Tibial nerve (tissue), 4 donors: Measurements from ENCODE around the gene BRD3OS. TPM values are rescaled to one million over a fixed set of nuclear protein-coding genes. Genes with fewer than 3 reads are reported as not detected.
"Not testable (repeated sequence)": the region's sequence is repeated elsewhere in the genome, so short reads cannot be mapped to it uniquely, and the experiment has no call there.

Experiments used
- DNase-seq, 2 donors: peaks; one replicate each; pipeline ENCODE4 v3.0.0-alpha.2; 2019; ENCODE audit warnings: low spot score in 2 of 2
- H3K27ac ChIP-seq, 4 donors: fragments of 200-600 bp; sonication (generic) in 3 of 4; one replicate each; pipeline ENCODE4 v1.5.1; 2017 to 2019; ENCODE audit warnings: mild to moderate bottlenecking in 1 of 4
- H3K27me3 ChIP-seq, 2 donors: fragments of 200-600 bp; sonication (generic) in 1 of 2; one replicate each; pipeline versions ENCODE4 v1.5.1 to v1.6.0; 2017 to 2019
- H3K36me3 ChIP-seq, 3 donors: fragments of 200-600 bp; sonication (generic); one replicate each; pipeline ENCODE4 v1.5.1; 2018 to 2019
- H3K4me1 ChIP-seq, 4 donors: fragments of 200-600 bp; sonication (generic) in 3 of 4; one replicate each; pipeline ENCODE4 v1.5.1; 2017 to 2019
- H3K4me3 ChIP-seq, 4 donors: fragments of 200-600 bp; sonication (generic) in 3 of 4; one replicate each; pipeline ENCODE4 v1.5.1; 2017 to 2019; ENCODE audit warnings: mild to moderate bottlenecking in 1 of 4, moderate library complexity in 1 of 4
- H3K9me3 ChIP-seq, 4 donors: fragments of 200-600 bp; sonication (generic) in 3 of 4; one replicate each; pipeline ENCODE4 v1.5.1; 2017 to 2019
- EP300 ChIP-seq, 2 donors: sonication (generic); formaldehyde crosslinking; IDR thresholded peaks; one replicate each; pipeline ENCODE4 v1.6.1; 2017; ENCODE audit warnings: antibody characterized with exemption in 2 of 2, mild to moderate bottlenecking in 1 of 2
- POLR2A ChIP-seq, 2 donors: fragments of 450-650 bp; IDR thresholded peaks; one replicate each; pipeline ENCODE4 v1.6.1; 2017; ENCODE audit warnings: antibody characterized with exemption in 2 of 2, mild to moderate bottlenecking in 2 of 2, moderate library complexity in 2 of 2
- WGBS, 2 donors: methylation state at CpG; one replicate each; pipeline ENCODE4 v1.1.5; 2018; 5-methylcytosine and 5-hydroxymethylcytosine counted together
- total RNA-seq, 4 donors: library from RNA; depleted of rRNA; stranded (reverse); fragments of >200 nt; gene quantifications; one replicate each; pipeline ENCODE4 v1.1.0, GENCODE V29; 2016
- TF ChIP-seq, protein P1 (sequence below), 5 experiments: fragments of 200-600 bp in 3 of 5; fragments of 450-650 bp in 2 of 5; sonication (generic) in 3 of 5; IDR thresholded peaks; one replicate each; pipeline ENCODE4 v1.5.1; 2016 to 2019; ENCODE audit warnings: antibody characterized with exemption in 5 of 5, mild to moderate bottlenecking in 3 of 5, moderate library complexity in 2 of 5

BRD3OS gene
- total RNA-seq, 4 donors from 2014 or later, result 9.2 to 28.2 (median 13.7) TPM

DNA sequence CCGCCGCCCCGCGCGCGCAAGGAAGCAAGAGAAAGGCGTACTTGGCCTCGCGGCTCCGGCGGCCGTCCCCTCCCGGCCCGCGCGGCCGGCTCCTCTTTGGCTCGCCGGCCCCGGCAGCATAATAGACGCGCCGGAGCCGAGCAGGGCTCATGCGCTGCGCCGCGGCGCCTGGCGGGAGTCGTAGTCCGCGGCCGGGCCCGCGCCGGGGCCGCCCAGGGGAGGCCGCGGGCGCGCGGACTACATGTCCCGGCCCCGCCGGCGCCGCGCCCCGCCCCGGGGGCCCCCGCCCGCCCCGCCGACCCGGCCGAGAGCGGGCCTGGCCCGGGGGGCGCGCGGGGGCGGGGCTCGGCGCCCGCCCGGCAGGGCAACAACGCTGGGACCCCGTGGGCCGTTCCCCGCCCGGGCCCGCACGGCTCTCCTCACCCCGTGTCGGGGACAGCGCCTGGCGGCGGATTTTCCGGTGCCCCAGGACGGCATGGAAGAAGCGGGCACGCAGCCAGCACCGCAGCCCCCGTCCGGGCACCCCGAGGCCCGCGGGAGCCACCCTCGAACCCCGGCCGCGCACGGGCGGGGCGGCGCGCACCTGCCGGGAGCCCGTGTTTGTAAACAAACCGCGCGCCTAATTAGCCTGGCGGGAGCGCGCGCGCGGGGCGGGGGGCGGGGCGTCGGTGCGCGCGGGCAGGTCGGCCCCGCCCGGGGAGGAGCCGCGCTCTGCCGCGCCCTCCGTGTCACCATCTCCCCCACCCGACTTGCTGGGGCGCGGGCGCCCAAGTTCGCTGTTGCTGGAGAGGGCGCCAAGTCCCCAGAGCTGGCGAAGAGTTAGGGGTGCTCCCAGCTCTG lies 42.8 kb downstream of the BRD3OS start, which contains the start of gene BRD3:
BRD3 (minus strand) TSS at position 123 of the 840 bp plus-strand sequence. CDS start 14,549 bp downstream, outside the sequence.
- Histone ChIP-seq H3K4me3 (peak within 1 kb of the TSS; percentile 76 to 97 (median 88)), H3K4me1 (peaks cover 0 to 41% (median 30%) of the 10 kb centered on the region in 4 donors), H3K9me3 (no peaks in the 10 kb centered on the region), H3K36me3 (no peaks in the 10 kb centered on the region), H3K27ac (peak within 1 kb of the TSS; percentile 97 to 99 (median 98)), H3K27me3 (no peaks in the 10 kb centered on the region)
- 0 to 1% methylated on average over 31 to 56 of the region's 131 CpGs for WGBS, 2 donors
- peak; percentile 62 to 75 for DNase-seq
- TF ChIP-seq EP300 (IDR thresholded peaks at IDR 0.05) (peak in 1 of 2 donors; percentile 83), POLR2A (IDR thresholded peaks at IDR 0.05) (peak; percentile 55 to 76)
- TF ChIP-seq, protein P1, sequence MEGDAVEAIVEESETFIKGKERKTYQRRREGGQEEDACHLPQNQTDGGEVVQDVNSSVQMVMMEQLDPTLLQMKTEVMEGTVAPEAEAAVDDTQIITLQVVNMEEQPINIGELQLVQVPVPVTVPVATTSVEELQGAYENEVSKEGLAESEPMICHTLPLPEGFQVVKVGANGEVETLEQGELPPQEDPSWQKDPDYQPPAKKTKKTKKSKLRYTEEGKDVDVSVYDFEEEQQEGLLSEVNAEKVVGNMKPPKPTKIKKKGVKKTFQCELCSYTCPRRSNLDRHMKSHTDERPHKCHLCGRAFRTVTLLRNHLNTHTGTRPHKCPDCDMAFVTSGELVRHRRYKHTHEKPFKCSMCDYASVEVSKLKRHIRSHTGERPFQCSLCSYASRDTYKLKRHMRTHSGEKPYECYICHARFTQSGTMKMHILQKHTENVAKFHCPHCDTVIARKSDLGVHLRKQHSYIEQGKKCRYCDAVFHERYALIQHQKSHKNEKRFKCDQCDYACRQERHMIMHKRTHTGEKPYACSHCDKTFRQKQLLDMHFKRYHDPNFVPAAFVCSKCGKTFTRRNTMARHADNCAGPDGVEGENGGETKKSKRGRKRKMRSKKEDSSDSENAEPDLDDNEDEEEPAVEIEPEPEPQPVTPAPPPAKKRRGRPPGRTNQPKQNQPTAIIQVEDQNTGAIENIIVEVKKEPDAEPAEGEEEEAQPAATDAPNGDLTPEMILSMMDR (IDR thresholded peaks at IDR 0.05), result peak in 1 of 5 experiments; percentile 33

DNA sequence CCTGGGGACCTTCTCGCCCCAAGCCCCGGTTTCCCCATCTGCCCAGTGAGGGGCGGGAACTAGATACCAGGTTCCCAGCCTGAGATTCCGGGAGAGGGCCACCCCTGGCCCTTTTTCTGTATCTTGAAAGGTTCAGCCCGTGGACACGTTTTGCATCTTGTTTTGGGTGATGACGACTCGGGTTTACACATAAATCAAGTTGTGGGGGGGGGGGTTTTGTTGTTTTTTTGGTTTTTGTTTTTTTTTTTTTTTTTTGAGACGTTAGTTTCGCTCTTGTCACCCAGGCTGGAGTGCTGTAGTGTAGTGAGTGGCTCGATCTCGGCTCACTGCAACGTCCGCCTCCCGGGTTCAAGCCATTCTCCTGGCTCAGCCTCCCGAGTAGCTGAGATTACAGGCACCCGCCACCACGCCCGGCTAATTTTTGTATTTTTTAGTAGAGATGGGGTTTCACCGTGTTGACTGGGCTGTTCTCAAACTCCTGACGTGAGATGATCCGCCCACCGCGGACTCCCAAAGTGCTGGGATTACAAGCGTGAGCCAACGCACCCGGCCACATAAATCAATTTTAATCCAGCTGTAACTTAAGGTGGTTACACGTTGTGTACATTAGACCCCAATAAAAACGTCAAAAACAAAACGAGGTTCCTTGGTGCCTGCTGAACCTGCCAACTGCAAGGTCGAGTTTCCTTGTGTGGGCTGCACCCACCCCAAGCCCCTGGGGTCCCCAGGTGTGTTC lies 43.6 kb downstream of the BRD3OS start:
- no peaks in the 10 kb centered on the region for H3K27me3 ChIP-seq

DNA sequence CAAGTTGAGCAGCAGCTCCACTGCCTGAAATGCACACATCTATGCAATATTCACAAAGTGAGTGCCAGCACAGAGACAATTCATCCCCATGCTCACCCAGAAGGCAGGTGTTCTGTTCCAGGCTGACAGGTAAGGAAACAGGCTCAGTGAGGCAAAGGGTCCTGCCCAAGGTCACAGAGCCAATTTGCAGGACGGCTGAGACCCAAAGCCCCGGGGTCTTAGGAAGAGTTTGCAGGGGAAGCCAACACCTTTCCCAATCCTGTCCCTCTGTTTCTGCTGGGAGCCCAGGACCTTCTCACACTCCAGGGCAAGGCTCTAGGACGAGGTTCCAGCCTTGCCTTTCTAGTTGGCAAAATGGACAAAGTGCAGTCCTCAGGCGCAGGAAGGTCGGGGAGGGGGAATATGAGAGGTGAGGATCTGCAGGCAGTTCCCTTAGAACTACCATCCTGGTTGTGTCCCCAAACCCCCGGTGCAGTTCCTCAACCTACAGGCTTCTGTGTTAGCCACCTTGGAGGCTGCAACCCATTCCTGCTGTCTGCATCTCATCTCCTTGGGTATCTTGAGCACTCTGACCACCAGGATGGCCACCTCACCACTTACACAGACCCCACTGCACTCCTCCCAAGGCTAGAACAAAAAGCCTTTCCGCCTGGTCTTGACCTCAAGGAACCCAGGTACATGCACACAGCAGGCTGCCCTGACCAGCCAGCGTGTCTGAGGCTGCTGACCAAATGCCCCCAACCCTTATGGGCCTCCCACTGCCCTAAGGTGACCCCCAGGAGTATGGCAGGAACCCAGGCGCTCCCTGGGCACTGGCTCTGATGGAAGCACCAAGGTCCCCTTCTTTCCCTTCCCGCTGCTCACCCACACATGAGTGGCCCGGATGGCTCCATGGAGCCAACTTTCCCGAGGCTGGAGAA lies 44.5 kb downstream of the BRD3OS start:
- 67 to 76% methylated on average over 12 of the region's 12 CpGs for WGBS, 2 donors
- Histone ChIP-seq H3K4me3 (no peak overlapping the region), H3K27me3 (no peaks in the 10 kb centered on the region), H3K4me1 (peaks cover 0 to 25% (median 14%) of the 10 kb centered on the region in 4 donors), H3K27ac (no peak overlapping the region), H3K36me3 (no peaks in the 10 kb centered on the region), H3K9me3 (no peaks in the 10 kb centered on the region)
- TF ChIP-seq, protein P1 (IDR thresholded peaks at IDR 0.05), result no peak
- no peak for TF ChIP-seq POLR2A (IDR thresholded peaks at IDR 0.05)
- no peak for TF ChIP-seq EP300 (IDR thresholded peaks at IDR 0.05)
- DNase-seq, result no peak

More for the DNA sequence above, 43.6 kb downstream of the BRD3OS start:
- H3K4me3 ChIP-seq, result peak overlapping the region; percentile 53 to 97 (median 88)
- H3K9me3 ChIP-seq, result no peaks in the 10 kb centered on the region
- no peaks in the 10 kb centered on the region for H3K36me3 ChIP-seq
- TF ChIP-seq, protein P1 (IDR thresholded peaks at IDR 0.05), result no peak
- TF ChIP-seq EP300 (IDR thresholded peaks at IDR 0.05) (no peak), POLR2A (IDR thresholded peaks at IDR 0.05) (no peak)
- no peak for DNase-seq
- WGBS, 2 donors, result 11 to 36% methylated on average over 30 to 31 of the region's 31 CpGs
- peaks cover 0 to 34% (median 22%) of the 10 kb centered on the region in 4 donors for H3K4me1 ChIP-seq
- H3K27ac ChIP-seq, result peak overlapping the region; percentile 97 to 99 (median 98)

DNA sequence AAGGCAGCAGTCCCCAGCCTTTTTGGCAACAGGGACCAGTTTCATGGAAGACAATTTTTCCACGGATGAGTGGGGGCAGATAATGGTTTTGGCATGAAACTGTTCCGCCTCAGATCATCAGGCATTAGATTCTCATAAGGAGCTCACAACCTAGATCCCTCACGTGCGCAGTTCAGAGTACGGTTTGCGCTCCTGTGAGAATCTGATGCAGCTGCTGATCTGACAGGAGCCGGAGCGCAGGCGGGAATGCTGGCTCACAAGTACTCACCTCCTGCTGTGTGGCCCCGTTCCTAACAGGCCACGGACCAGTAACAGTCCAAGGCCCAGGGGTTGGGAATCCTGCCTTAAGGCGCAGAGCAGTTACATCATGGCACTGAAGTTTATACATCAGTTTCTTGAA lies 45.9 kb downstream of the BRD3OS start:
- H3K4me1 ChIP-seq, result peaks cover 0 to 11% (median 1%) of the 10 kb centered on the region in 4 donors
- WGBS, 2 donors, result 82 to 90% methylated on average over 12 of the region's 12 CpGs
- no peaks in the 10 kb centered on the region for H3K36me3 ChIP-seq
- no peak for DNase-seq
- H3K27ac ChIP-seq, result no peak overlapping the region
- TF ChIP-seq, protein P1 (IDR thresholded peaks at IDR 0.05), result no peak
- TF ChIP-seq POLR2A (IDR thresholded peaks at IDR 0.05) (no peak), EP300 (IDR thresholded peaks at IDR 0.05) (no peak)
- no peaks in the 10 kb centered on the region for H3K27me3 ChIP-seq
- no peak overlapping the region for H3K4me3 ChIP-seq
- peaks cover 0 to 5% (median 0%) of the 10 kb centered on the region in 4 donors for H3K9me3 ChIP-seq

DNA sequence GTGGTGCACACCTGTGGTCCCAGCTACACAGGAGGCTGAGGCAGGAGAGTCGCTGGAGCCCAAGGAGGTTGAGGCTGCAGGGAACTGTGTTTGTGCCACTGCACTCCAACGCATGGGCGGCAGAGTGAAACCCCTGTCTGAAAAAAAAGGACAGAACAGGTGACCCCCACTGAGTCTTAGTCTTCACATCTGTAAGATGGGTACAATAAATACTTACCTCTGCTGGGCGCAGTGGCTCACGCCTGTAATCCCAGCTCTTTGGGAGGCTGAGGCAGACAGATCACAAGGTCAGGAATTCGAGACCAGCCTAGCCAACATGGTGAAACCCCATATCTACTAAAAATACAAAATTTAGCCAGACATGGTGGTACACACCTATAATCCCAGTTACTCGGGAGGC lies 47.4 kb downstream of the BRD3OS start:
- not testable (repeated sequence) for H3K27ac ChIP-seq, H3K4me3 ChIP-seq, H3K4me1 ChIP-seq, H3K27me3 ChIP-seq, DNase-seq, H3K36me3 ChIP-seq
- peaks cover 0 to 20% (median 3%) of the 10 kb centered on the region in 4 donors for H3K9me3 ChIP-seq
- WGBS, 2 donors, result 80 to 90% methylated on average over 7 of the region's 7 CpGs
